ENCODE data around the gene PFKL.

Gene PFKL

GRCh38 chr21:44260791-44261631 is 38.8 kb upstream of the PFKL start:
- H3K4me3 ChIP-seq (ENCODE audit: low read depth, low read length): no peak overlapping the region
- DNase-seq (ENCODE audit: low read depth): no peak
- no peak for TF ChIP-seq CTCF (IDR thresholded peaks at IDR 0.05; ENCODE audit: low read depth, low read length, missing control alignments)

- no peak for DNase-seq (ENCODE audit: low read depth)
- TF ChIP-seq CTCF (IDR thresholded peaks at IDR 0.05; ENCODE audit: low read depth, low read length, missing control alignments): no peak
These were observed 38.1 kb upstream of the PFKL start, which contains the start of gene DNMT3L for GRCh38 chr21:44261675-44262295. DNMT3L (minus strand) TSS chr21:44261897; CDS start chr21:44261259, 638 bp downstream.

GRCh38 chr21:44262338-44263056 is 37.4 kb upstream of the PFKL start:
- no peak overlapping the region for H3K4me3 ChIP-seq (ENCODE audit: low read depth, low read length)
- TF ChIP-seq CTCF (IDR thresholded peaks at IDR 0.05; ENCODE audit: low read depth, low read length, missing control alignments): no peak
- DNase-seq (ENCODE audit: low read depth): no peak

More at GRCh38 chr21:44261675-44262295, 38.1 kb upstream of the PFKL start, which contains the start of gene DNMT3L:
- H3K4me3 ChIP-seq (ENCODE audit: low read depth, low read length): no peak within 1 kb of the TSS

- no peak for TF ChIP-seq CTCF (IDR thresholded peaks at IDR 0.05; ENCODE audit: low read depth, low read length, missing control alignments)
- no peak overlapping the region for H3K4me3 ChIP-seq (ENCODE audit: low read depth, low read length)
- DNase-seq (ENCODE audit: low read depth): no peak
These were observed 36.6 kb upstream of the PFKL start for GRCh38 chr21:44263221-44263760.

- TF ChIP-seq CTCF (IDR thresholded peaks at IDR 0.05; ENCODE audit: low read depth, low read length, missing control alignments): no peak
- DNase-seq (ENCODE audit: low read depth): no peak
- no peak overlapping the region for H3K4me3 ChIP-seq (ENCODE audit: low read depth, low read length)
These were observed 36.1 kb upstream of the PFKL start for GRCh38 chr21:44263768-44264167.

- H3K4me3 ChIP-seq (ENCODE audit: low read depth, low read length): no peak overlapping the region
- DNase-seq (ENCODE audit: low read depth): no peak
- TF ChIP-seq CTCF (IDR thresholded peaks at IDR 0.05; ENCODE audit: low read depth, low read length, missing control alignments): no peak
These were observed 34.1 kb upstream of the PFKL start for GRCh38 chr21:44265734-44266270.
